Ishikawa (cell line): ENCODE measurements around the gene HES7.

Source experiments
- CEBPB ChIP-seq: IDR thresholded peaks from 2 replicates; pipeline ENCODE4 v1.6.1; 2012
- CREB1 ChIP-seq: IDR thresholded peaks from 2 replicates; pipeline ENCODE4 v1.6.1; 2012; ENCODE audit warnings: low read depth
- EGR1 ChIP-seq: IDR thresholded peaks from 2 replicates; pipeline ENCODE4 v1.6.1; 2012
- EP300 ChIP-seq: IDR thresholded peaks from 2 replicates; pipeline ENCODE4 v1.6.1; 2012; ENCODE audit warnings: borderline replicate concordance
- FOXM1 ChIP-seq: IDR thresholded peaks from 2 replicates; pipeline ENCODE4 v1.6.1; 2012; ENCODE audit warnings: low read depth, borderline replicate concordance
- RAD21 ChIP-seq: IDR thresholded peaks from 2 replicates; pipeline ENCODE4 v1.6.1; 2012; ENCODE audit warnings: low read depth
- TAF1 ChIP-seq: IDR thresholded peaks from 2 replicates; pipeline ENCODE4 v1.6.1; 2012; ENCODE audit warnings: low read depth, mild to moderate bottlenecking
- TCF12 ChIP-seq: IDR thresholded peaks from 2 replicates; pipeline ENCODE4 v1.6.1; 2012; ENCODE audit warnings: low read depth
- YY1 ChIP-seq: IDR thresholded peaks from 2 replicates; pipeline ENCODE4 v1.6.1; 2012; ENCODE audit warnings: low read depth
- TF ChIP-seq, protein P1 (sequence below): IDR thresholded peaks from 2 replicates; pipeline ENCODE4 v1.6.1; 2012
- TF ChIP-seq, protein P2 (sequence below): IDR thresholded peaks from 2 replicates; pipeline ENCODE4 v1.6.1; 2012
- TF ChIP-seq, protein P3 (sequence below): IDR thresholded peaks from 2 replicates; pipeline ENCODE4 v1.6.1; 2012; ENCODE audit warnings: low read depth, mild to moderate bottlenecking

DNA sequence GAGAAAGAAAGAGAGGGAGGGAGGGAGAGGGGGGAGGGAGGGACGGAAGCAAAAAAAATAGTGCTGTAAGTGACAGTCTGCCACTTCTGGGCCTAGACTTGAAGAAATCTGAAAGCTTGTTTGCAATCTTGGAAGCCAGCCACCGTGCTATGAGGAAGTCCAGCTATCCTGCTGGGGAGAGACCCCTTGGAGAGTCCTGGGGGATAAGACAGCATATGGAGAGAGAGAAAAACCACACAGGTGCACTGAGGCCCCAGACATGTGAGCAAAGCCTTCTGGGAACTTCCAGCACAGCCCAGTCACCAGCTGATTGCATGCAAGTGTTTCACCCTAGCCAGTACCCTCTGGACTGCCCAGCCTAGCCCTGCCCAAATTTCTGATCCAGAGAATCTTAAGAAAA lies 23.8 kb downstream of the HES7 start:
- TF ChIP-seq TAF1 (no peak), EP300 (no peak), RAD21 (no peak), FOXM1 (no peak), YY1 (no peak), CEBPB (no peak), CREB1 (no peak), EGR1 (no peak), TCF12 (no peak)
- TF ChIP-seq, protein P1, sequence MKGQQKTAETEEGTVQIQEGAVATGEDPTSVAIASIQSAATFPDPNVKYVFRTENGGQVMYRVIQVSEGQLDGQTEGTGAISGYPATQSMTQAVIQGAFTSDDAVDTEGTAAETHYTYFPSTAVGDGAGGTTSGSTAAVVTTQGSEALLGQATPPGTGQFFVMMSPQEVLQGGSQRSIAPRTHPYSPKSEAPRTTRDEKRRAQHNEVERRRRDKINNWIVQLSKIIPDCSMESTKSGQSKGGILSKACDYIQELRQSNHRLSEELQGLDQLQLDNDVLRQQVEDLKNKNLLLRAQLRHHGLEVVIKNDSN, result no peak
- TF ChIP-seq, protein P2, sequence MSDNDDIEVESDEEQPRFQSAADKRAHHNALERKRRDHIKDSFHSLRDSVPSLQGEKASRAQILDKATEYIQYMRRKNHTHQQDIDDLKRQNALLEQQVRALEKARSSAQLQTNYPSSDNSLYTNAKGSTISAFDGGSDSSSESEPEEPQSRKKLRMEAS, result no peak
- TF ChIP-seq, protein P3, sequence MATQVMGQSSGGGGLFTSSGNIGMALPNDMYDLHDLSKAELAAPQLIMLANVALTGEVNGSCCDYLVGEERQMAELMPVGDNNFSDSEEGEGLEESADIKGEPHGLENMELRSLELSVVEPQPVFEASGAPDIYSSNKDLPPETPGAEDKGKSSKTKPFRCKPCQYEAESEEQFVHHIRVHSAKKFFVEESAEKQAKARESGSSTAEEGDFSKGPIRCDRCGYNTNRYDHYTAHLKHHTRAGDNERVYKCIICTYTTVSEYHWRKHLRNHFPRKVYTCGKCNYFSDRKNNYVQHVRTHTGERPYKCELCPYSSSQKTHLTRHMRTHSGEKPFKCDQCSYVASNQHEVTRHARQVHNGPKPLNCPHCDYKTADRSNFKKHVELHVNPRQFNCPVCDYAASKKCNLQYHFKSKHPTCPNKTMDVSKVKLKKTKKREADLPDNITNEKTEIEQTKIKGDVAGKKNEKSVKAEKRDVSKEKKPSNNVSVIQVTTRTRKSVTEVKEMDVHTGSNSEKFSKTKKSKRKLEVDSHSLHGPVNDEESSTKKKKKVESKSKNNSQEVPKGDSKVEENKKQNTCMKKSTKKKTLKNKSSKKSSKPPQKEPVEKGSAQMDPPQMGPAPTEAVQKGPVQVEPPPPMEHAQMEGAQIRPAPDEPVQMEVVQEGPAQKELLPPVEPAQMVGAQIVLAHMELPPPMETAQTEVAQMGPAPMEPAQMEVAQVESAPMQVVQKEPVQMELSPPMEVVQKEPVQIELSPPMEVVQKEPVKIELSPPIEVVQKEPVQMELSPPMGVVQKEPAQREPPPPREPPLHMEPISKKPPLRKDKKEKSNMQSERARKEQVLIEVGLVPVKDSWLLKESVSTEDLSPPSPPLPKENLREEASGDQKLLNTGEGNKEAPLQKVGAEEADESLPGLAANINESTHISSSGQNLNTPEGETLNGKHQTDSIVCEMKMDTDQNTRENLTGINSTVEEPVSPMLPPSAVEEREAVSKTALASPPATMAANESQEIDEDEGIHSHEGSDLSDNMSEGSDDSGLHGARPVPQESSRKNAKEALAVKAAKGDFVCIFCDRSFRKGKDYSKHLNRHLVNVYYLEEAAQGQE, result no peak
